ENCODE results near the gene MAGI1.

DNA sequence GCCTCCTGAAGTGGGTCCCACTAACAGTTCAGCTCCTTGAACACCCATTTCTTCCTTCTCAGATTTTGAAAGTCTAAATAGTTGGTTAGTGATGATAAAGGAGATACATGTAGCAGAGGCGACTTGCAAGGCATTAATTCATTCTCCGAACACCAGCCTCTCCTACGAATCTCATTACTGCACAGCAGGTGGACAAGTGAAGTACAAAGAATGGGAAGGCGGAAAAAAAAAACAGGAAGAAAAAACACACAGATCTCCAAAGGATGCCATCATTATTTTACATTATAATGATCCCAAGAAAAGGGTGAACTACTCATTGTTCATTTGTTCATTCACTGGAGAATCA, 276.5 kb downstream of the MAGI1 start:
- TF ChIP-seq POLR2A (IDR thresholded peaks at IDR 0.05) (no peak), POLR2AphosphoS5 (IDR thresholded peaks at IDR 0.05) (no peak), CTCF (IDR thresholded peaks at IDR 0.05 in 8 of 11, conservative IDR thresholded peaks at IDR 0.05 in 3 of 11) (no peak)
